ENCODE measurements around the gene PRKCH.
"Not testable (repeated sequence)": the region's sequence is repeated elsewhere in the genome, so short reads cannot be mapped to it uniquely, and the experiment has no call there.

Gene PRKCH

DNA sequence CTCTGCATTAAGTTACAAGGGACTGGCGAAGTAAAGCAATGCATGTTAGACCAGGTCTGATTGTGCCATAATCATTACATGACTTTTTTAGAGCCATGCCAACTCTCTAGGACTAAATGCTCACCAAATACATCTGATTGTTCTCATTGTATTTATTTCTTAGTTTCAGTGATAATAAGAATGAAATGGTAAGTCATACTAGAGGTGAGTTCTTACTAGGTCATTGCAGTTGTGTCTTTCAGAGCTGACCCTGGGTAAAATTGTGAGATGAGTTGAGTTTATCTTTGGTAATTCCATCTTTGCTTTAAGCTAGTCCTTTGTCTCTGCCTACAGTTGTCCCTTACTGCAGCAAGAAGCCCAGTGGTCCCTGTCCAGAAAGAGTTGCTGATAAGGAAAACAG lies 73.2 kb downstream of the PRKCH start:
- DNase-seq (ENCODE audit: low spot score) = no peak

DNA sequence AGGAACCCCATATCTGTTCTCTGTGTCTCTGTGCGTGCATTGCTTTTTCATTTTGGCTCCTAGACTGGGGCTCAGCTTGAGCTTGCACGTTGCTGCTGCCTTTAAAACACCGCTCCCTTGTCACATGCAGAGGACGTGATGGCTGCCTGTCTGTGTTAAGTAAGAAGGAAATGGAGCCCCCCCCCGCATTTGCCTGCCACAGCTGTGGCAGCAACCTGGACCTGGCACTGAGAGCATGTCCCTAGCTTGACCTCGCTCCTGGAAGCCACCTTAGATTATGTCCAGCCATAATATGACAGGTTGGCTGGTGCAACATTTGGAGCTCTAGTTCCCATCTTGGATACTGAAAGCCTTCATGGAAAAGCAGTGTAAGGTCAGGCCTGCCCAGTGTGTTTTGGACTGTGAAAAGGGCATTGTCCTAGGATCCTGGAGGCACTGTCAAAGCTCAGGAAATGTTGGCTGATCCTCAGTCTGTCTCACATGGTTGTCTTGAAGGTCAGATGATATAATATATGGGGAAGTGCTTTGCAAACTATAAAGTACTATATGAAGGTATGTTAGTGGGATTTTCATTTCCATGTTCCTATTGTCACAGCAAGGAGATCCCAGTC lies 73.8 kb downstream of the PRKCH start:
- no peak for DNase-seq (ENCODE audit: low spot score)

DNA sequence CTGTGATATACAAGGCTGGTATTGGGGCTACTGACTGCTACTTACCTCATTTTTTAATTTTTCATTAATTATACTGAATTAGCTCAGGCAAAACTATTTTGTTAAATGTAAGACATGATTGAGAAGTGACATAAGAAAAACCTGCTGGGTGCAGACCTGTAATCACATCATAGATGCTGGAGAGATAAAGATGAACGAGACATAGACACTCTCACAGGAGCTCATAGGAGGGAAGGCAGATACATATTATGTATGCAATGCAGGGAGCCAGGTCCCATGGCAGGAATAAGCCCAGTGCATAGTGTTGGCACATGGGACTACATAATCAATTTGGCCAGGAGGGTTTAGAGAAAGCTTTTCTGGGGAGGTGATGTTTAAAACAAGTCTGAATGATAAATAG lies 74.9 kb downstream of the PRKCH start:
- DNase-seq (ENCODE audit: low spot score) = no peak

DNA sequence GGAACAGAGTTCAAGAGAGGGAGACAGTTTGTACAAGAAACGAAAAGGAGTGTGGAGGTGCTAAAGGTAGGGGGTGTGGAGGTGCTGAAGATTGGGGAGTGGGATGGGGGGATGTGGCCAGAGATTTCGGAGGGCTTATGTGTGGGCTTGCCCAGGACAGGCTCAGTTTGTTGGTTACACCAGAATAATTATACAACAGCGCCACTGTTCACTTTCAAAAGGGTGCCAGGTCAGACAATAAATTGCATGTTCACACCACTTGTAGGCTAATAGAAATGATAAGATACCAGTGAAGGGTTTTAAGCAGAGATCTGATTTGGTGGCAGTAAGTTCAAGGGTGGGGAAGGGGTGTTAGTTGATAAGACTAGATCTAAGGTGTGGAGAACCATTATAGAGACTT lies 75.3 kb downstream of the PRKCH start:
- no peak for DNase-seq (ENCODE audit: low spot score)

DNA sequence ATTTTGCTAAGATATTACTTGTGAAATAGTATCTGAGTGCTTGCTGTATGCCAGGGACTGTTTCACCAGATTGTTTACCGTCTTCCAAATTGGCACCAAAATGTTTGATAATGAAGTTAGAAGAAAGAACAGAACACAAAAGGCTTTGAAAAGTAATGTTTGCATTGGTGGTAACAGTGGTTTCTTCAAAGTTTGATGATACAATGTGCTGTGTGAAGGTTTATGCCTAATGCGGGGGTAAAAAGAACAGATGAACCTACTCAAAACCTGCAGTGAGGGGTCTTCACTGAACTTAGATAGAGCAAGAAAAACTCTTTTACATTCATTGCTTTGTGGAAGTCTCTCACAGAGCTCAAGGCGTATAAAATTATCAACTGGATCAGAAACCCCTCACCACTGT lies 76.2 kb downstream of the PRKCH start:
- no peak for DNase-seq (ENCODE audit: low spot score)

DNA sequence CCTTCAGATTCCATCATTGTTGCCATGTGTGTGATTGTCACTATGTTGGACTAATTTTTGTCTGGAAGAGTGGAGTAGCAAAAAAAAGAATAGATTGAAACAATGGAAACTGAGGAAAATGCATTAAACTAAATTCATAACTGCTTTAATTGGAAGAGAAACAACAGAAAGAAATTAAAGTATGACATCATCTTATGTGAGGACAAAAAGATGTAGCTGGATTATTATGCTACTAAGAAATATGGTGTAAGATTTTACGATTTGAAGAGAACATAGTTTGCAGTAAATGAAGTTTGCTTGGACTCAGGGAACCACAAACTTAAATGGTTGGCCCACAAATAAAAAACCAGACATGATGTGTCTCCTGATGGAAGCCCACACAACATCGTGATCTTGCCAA lies 76.8 kb downstream of the PRKCH start:
- DNase-seq (ENCODE audit: low spot score) = no peak

DNA sequence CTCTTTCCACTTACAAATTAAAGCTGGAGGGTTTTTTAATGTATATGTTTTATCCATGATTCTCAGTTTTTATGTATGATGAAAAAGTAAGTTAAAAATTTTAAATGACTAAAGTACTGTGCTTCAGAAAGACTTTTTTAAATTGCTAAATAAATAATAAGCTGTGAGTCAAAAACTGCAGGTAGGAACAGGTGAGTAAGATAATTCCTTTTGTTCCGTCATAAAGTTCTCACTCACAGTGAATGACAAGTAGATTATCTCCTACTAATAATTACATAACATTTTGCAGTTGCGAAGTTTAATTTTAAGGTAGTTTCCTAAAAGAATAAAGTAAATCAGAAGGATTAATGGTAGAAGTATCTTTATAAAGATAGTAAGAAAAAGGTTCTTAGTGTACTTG lies 78.0 kb downstream of the PRKCH start:
- DNase-seq (ENCODE audit: low spot score) = no peak

DNA sequence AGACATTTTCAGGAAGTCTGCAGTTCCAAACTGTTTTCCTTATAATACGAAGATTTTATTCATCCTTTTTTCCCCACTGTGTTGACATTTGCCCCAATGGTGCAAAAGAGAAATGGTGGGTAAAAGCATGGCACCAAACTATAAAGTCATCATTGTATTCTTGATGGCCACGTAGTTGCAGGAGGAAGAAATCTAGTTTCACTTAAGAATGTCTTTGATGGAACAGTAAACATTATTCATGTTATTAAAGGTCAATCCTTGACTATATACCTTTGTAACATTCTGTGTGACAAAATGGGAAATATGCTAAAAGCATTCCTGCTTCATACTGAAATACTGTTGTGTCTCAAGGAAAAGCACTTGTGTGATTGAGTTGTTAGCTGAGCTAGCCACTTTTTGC lies 80.1 kb downstream of the PRKCH start:
- no peak for DNase-seq (ENCODE audit: low spot score)

DNA sequence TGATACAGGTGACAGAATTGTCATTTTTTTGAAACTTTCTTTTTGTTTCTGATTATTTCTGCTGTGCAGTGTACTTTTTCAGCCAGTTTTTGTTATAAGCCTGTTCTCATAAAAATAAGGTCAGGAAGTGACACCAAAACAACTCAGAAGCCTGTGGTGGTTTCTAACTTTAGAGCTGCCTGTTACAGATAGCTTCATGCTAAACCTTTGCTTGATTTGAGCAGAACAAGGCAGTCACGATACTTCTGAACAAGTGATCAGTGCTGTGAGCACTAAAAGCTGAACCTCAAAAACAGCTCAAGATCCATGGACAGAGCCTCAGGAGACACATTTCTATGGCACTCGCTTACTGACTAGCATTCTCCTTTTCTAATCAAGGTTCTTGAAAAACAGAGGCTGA lies 82.0 kb downstream of the PRKCH start:
- DNase-seq (ENCODE audit: low spot score) = no peak

DNA sequence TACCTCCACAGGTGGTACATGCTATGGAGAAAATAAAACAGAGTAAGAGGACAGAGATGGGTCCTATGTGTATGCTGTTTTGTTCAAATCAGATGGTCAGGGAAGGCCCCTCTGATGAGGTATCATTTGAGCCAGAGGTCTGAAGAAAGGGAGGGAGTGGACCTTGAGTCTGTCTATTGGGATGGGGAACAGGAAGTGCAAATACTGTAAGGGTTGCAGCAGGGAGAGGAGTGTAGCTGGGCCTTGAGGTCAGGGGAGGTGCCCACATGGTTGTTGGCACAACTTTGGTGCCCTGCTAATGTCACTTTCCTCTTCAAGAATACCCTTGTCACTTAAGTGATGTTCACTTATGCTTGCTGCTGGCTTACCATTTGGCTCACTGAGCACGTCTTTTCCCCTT lies 83.3 kb downstream of the PRKCH start:
- no peak for DNase-seq (ENCODE audit: low spot score)

DNA sequence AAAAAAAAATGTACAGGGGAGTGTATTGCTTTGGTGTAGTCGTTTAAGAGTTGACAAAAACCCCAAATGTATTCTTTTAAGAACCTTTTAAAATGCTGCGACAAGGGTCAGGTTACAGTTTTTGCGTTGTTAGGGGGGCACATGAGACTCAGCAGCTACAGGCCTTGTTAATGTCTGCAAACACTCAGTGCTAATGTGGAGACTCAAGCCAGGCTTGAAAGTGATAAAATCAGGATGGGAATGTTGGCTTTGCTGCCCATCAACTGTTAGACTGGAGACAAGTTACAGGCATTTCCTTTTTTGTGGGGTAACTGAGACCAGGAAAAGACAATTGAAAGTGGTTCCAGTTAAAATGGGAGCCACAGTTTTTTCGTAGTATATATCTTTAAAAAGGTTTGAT lies 84.8 kb downstream of the PRKCH start:
- DNase-seq (ENCODE audit: low spot score) = no peak

DNA sequence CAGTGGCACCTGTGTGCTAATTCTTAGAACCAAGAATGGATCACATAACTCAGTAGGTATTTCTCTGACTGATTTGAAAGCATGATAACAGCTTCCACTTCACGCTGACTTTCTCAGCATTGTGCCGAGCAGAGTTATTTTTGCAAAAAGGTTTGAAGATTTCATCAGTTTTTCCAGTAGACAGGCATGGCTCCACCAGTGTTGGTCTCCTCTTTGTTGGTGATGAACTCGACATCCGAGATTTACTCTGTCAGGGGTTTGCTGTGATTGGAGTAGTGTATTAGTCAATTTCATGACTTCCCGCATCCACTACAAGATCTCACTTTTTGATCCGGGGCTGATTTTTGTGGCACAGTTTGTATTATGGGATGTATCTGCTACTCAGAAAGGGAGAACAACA lies 85.3 kb downstream of the PRKCH start:
- DNase-seq (ENCODE audit: low spot score) = no peak

DNA sequence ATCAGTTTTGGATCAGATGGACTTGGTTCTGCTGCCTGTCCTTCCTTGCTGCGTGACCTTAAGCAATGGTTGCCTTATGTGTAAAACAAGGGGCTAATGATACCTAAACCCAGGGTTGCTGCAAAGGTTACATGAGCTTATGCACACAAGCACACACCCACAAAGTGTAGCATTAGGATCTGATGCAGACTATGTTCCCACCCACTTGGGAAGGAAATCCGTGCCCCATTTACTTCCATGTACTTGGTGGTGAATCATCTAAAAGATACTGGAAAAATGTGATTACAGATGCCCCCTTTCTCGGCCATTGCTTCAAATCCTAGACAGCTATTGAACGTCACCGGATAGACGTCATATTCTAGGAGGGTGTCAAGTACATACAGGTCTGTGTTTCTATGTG lies 87.1 kb downstream of the PRKCH start:
- DNase-seq (ENCODE audit: low spot score) = no peak

DNA sequence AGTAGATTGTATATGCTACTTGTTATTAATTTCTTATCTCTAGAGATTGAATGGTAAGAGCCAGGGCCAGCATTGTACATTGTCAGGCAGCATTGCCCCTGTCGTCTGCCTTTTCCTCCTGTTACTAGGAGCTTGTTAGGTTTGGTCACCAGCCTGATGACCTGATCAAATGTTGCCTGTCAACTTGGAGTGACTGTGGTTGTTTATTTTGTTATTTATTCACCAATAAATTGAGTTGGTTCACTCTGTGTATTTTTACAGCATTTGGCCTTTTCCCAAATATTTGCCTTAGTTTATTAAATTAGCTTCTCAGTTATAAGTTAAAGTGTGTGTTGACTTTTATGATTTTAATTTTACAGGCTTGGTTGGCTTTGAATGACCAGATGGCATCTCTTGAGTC lies 88.4 kb downstream of the PRKCH start:
- no peak for DNase-seq (ENCODE audit: low spot score)

DNA sequence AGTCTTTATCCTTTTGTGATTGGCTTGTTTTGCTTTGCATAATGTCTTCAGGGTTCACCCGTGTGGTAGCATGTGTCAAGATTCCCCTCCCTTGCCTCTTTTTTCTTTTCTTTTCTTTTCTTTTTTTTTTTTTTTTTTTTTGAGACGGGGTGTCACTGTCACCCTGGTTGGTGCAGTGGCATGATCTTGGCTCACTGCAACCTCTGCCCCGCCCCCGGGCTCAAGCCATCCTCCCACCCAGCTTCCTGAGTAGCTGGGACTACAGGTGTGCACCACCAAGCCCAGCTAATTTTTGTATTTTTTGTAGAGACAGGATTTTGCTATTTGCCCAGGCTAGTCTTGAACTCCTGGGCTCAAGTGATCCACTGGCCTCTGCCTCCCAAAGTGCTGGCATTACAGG lies 94.6 kb downstream of the PRKCH start:
- DNase-seq (ENCODE audit: low spot score) = not testable (repeated sequence)

DNA sequence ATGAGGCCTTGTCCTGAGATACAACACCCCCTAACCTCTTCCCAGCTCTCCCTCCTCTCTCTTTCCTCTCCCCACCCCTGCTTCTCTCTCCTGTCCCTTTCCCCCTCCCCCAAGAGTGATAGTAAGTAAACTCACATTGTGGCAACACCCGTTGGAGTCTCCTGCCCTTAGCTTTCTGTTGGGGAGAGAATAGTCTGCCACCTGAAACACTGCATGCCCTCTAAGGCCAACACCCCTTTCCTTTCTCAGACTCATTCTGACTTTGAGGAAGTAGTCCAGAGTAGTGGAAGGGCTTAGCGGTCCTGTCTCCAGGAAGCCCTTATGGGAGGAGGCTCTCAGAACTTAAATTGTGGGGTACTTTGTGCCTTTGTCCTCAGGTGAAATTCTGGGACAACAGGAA lies 95.2 kb downstream of the PRKCH start:
- DNase-seq (ENCODE audit: low spot score) = no peak

DNA sequence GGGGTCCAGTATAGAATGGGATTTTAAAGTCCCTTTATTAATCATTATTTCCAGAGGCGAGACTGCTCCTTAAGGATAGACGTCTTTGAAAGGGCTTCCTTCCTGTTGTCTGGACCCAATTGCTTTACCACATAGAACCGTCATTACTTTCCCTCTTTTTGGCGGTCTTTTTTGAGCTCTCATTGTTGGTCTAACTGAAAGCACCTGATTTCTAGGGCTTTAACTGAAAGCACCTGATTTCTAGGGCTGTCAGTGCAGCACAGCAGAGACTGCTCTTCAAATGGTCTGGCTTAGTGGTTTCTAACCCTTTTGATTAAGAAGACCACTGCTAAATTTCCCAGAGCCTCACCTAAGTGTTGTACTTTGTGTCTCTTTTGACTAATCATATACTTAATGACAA lies 95.8 kb downstream of the PRKCH start:
- DNase-seq (ENCODE audit: low spot score) = no peak

DNA sequence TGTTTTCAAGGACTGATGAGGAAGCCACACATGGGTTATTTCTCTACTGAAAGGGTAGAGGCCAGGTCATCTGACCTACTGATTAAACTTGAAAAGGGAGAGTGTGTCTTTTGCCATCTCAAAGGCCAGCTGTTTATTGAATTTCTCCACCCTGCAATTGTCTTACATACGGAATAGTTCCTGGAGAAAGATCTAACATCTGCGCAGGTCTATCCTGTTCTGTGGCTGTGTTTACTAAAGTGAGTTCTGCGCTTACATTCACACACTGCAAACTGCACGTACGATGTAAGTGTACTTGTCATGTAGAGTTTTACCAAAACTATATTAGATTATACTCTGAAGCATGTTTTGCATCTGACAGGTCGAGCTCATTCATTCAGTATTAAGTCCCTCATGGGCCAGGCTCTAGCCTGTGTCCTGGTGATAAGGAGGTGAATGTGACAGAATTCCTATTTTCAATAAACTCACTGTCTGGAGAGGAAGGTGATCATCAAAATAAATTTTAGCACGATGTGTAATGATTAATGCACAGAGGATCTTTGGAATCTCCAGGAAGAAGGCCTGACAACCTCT lies 96.6 kb downstream of the PRKCH start:
- no peak for DNase-seq (ENCODE audit: low spot score)

DNA sequence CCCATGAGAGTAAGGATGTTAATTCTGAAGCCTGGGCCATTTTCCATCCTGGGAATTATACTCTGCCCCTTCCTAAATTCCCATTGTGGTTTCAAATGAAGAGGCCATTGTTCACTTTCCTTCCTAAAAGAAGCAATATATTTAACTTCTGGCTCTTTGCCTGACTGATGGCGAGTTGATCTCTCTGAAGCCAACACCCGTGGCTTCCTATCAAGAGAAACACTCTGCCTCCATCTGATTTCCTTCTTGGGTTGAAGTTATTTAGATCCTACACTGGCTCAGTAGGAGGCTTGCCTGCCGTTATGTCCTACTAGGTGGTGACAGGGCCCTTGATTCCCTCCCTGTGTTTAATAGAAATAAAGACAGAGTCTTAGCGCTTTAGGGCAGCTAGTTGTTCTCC lies 97.4 kb downstream of the PRKCH start:
- no peak for DNase-seq (ENCODE audit: low spot score)

DNA sequence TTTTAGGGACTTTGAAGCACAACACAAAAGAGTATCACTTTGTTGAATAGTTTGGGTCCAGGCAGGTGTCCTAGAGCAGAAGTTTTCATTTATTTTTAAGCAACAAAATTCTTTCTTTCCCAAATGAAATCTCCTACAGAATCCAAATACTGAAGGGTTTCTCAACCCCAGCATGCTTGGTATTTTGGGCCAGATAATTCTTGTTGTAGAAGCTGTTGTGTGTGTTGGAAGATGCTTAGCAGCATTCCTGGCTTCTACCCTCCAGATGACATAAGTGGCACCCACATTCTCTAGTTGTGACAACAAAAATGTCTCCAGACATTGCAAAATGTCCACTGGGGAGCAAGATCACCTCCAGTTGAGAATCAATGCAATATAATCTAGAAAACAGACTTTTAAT lies 97.8 kb downstream of the PRKCH start:
- DNase-seq (ENCODE audit: low spot score) = no peak

DNA sequence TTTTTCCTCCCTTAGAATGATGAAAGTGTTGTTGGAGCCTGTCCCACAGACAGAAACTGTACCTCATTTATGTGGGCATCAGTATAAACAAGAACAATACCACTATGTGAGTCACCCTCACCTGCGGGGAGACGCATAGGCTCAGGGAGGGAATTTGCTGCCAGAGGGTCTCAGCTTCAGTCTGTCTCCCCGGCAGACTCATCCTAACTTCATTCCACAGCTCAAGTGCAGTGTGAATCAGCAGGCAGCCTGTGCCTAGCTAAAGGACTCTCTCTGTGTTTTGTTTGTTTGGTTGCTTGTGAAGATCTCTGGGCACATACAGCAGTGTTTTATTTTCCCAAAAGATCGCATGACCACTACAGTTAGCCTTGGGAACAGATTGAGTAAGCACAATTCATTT lies 98.9 kb downstream of the PRKCH start:
- peak; percentile 68 for DNase-seq (ENCODE audit: low spot score)

DNA sequence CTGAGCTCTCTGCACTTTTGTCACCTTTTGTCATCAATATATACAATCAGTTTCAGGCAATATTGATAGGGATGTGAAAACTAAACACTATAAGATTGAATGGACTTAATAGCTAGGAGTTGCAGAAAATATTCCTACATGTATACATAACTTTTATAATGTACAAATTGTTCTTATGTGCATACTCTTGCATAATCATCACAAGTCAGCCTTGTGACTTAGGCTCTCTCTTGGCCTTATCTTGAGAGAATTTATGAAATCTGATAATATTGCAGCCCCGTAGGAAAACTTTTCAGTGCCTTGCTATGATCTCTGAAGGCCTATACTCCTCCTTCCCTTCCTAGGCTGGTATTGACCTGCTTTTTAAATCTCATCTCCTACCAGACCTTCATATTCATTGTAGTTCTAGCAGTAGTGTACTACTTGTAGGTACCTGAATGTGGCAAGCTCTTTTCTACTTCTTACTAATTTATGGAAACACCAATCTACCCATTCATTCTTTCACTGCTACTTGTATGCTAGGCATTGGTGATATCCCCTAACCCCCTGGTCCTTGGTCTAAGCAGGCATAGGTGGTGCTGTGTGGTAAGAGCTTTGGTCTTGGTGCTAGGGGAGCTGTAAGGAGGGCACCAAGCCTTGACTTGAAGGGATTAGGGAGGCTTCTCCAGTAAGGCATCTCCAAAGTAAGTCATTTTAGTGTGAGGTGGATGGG lies 100.0 kb downstream of the PRKCH start:
- no peak for DNase-seq (ENCODE audit: low spot score)

DNA sequence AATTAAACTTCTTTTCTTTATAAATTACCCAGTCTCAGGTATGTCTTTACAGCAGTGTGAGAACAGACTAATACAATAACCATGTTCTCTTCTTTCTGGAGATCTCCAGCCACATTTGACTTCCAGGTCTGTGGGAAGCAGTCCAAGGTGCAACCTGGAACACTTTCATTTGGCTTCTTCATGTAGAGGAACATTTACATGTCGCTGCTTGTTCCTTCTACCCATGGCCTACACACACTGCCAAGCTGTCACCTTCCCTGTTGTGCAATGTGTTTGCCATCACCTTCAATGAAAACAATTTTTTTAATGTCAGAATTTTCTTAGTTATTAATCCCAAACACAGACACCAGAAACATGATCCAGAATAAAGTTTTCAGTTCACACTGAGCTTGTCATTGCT lies 104.7 kb downstream of the PRKCH start:
- DNase-seq (ENCODE audit: low spot score) = no peak

DNA sequence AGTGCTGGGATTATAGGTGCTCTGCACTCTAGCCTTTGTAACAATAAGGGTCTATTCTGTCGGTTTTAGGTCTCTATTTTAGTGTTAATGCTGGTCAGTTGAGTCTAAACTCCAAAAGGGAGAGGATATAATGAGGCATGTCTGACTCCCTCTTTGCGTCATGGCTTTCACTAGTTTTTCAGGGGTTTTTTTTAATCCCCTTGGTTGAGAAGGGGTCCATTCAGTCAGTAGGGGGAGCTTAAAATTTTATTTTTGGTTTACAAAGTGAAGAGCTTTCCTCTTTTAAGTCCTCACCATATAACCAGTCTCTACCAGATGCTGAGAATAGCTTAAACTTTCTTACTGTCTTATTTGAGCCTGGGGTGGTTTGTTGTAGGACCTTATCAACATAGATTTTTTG lies 106.9 kb downstream of the PRKCH start:
- no peak for DNase-seq (ENCODE audit: low spot score)
